MM.1S (cell line): ENCODE results near the gene ABCB9.

Source experiments
- DNase-seq: peaks from one replicate; pipeline ENCODE4 v3.0.0-alpha.2; 2015
- H2AFZ ChIP-seq: fragments of 300-600 bp; sonication (generic); 2 replicates; pipeline ENCODE4 v1.6.0; 2016; ENCODE audit warnings: antibody characterized with exemption, low read length
- H3F3A ChIP-seq: fragments of 300-600 bp; sonication (generic); 2 replicates; pipeline ENCODE4 v1.6.1; 2016; ENCODE audit warnings: mild to moderate bottlenecking, antibody characterized with exemption, low read length, moderate library complexity, mixed read lengths; ENCODE audit not compliant: insufficient read depth
- H3K27ac ChIP-seq: fragments of 300-600 bp; sonication (generic); 2 replicates; pipeline ENCODE4 v1.5.1; 2016; ENCODE audit warnings: mild to moderate bottlenecking, low read length
- H3K27me3 ChIP-seq: fragments of 300-600 bp; sonication (generic); replicated peaks from 2 replicates; pipeline ENCODE4 v1.6.0; 2016; ENCODE audit warnings: low read length; ENCODE audit not compliant: insufficient read depth
- H3K36me3 ChIP-seq: fragments of 300-600 bp; sonication (generic); replicated peaks from 2 replicates; pipeline ENCODE4 v1.6.1; 2016; ENCODE audit warnings: mild to moderate bottlenecking, low read length, mixed read lengths; ENCODE audit not compliant: insufficient read depth
- H3K4me1 ChIP-seq: fragments of 300-600 bp; sonication (generic); 2 replicates; pipeline ENCODE4 v1.6.1; 2016; ENCODE audit warnings: low read length, mixed read lengths
- H3K4me2 ChIP-seq: fragments of 300-600 bp; sonication (generic); 2 replicates; pipeline ENCODE4 v1.6.0; 2016; ENCODE audit warnings: low read depth, low read length
- H3K4me3 ChIP-seq: fragments of 300-600 bp; sonication (generic); 2 replicates; pipeline ENCODE4 v1.5.1; 2016; ENCODE audit warnings: low read length, mixed read lengths
- H3K79me2 ChIP-seq: fragments of 300-600 bp; sonication (generic); 2 replicates; pipeline ENCODE4 v1.6.1; 2016; ENCODE audit warnings: mixed run types, low read length, mixed read lengths
- H3K9ac ChIP-seq: fragments of 300-600 bp; sonication (generic); 2 replicates; pipeline ENCODE4 v1.6.1; 2016; ENCODE audit warnings: low read length, mixed read lengths
- H3K9me2 ChIP-seq: fragments of 300-600 bp; sonication (generic); replicated peaks from 2 replicates; pipeline ENCODE4 v1.6.1; 2016; ENCODE audit warnings: mild to moderate bottlenecking, low read length, mixed read lengths; ENCODE audit not compliant: insufficient read depth
- H3K9me3 ChIP-seq: fragments of 300-600 bp; sonication (generic); replicated peaks from 2 replicates; pipeline ENCODE4 v1.6.1; 2016; ENCODE audit warnings: mild to moderate bottlenecking, low read length, mixed read lengths; ENCODE audit not compliant: insufficient read depth
- H4K20me1 ChIP-seq: fragments of 300-600 bp; sonication (generic); 2 replicates; pipeline ENCODE4 v1.6.1; 2016; ENCODE audit warnings: mild to moderate bottlenecking, low read length, moderate library complexity, mixed read lengths; ENCODE audit not compliant: insufficient read depth
- EZH2 ChIP-seq: fragments of 300-600 bp; sonication (generic); optimal IDR thresholded peaks from 2 replicates; pipeline ENCODE3; 2017; ENCODE audit warnings: low read depth, mild to moderate bottlenecking, antibody characterized with exemption, low read length, mixed read lengths
- EZH2phosphoT487 ChIP-seq: fragments of 300-600 bp; sonication (generic); IDR thresholded peaks from 2 replicates; pipeline ENCODE4 v1.6.1; 2018; ENCODE audit warnings: antibody characterized with exemption, low read length
- TF ChIP-seq, protein P1 (sequence below): fragments of 300-600 bp; sonication (generic); IDR thresholded peaks from 2 replicates; pipeline ENCODE4 v1.5.1; 2016; ENCODE audit warnings: antibody characterized with exemption, low read length, mixed read lengths

The ABCB9 gene

DNA sequence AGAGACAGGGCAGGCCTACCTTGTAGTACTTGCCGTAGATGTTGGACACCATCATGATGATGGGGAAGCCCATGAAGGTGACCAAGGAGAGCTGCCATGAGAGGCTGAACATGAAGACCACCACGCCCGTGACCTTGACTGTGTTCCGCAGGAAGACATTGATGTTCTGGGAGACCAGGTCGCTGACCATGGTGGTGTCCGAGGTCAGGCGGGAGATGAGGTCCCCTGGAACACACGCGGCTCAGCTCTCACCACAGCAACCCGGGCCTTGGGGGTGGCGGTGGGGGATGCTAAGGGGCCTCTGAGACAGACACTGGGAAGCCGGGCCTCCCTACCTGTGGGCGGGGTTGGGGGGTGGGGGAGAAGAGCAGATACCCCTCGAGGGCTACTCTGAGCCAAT lies 17.7 kb downstream of the ABCB9 start:
- Histone ChIP-seq H3K4me1 (no peaks in the 10 kb centered on the region), H3K4me3 (no peak overlapping the region), H3K9me3 (no peaks in the 10 kb centered on the region), H3K27me3 (no peaks in the 10 kb centered on the region), H3K79me2 (0 out of 2 replicates have a peak, but pooled peaks cover 4% of the 10 kb centered on the region), H3K27ac (no peak overlapping the region), H3F3A (no peaks in the 10 kb centered on the region), H3K36me3 (no peaks in the 10 kb centered on the region), H3K9ac (no peak overlapping the region), H2AFZ (no peak overlapping the region), H4K20me1 (no peaks in the 10 kb centered on the region), H3K4me2 (no peak overlapping the region), H3K9me2 (no peaks in the 10 kb centered on the region)
- TF ChIP-seq EZH2, result no peak
- TF ChIP-seq, protein P1, sequence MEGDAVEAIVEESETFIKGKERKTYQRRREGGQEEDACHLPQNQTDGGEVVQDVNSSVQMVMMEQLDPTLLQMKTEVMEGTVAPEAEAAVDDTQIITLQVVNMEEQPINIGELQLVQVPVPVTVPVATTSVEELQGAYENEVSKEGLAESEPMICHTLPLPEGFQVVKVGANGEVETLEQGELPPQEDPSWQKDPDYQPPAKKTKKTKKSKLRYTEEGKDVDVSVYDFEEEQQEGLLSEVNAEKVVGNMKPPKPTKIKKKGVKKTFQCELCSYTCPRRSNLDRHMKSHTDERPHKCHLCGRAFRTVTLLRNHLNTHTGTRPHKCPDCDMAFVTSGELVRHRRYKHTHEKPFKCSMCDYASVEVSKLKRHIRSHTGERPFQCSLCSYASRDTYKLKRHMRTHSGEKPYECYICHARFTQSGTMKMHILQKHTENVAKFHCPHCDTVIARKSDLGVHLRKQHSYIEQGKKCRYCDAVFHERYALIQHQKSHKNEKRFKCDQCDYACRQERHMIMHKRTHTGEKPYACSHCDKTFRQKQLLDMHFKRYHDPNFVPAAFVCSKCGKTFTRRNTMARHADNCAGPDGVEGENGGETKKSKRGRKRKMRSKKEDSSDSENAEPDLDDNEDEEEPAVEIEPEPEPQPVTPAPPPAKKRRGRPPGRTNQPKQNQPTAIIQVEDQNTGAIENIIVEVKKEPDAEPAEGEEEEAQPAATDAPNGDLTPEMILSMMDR, result no peak
- no peak for TF ChIP-seq EZH2phosphoT487
- no peak for DNase-seq

DNA sequence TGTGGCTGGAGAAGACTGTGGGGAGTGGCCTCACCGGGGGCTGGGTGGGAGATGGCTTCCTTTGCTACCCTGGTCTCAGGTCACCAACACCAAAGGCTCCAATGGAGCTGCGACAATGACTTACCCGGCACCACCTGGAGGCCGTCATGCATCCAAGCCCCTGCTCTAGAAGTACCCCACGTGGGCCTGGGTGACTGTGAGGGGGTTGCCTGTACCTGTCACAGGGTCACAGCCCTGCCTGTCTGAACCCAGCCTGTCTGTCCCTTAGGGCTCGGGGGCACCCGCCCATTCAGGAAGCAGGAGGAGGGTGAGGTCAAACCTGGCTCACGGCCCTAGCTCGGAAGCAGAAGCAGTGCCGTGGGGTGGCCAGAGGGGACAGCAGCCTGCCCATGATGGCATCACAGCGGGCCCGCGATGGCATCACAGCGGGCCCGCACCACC lies 18.9 kb downstream of the ABCB9 start:
- Histone ChIP-seq H3K4me2 (no peak overlapping the region), H3K9me3 (no peaks in the 10 kb centered on the region), H3K9ac (no peak overlapping the region), H3K4me1 (no peaks in the 10 kb centered on the region), H3K36me3 (no peaks in the 10 kb centered on the region), H3K4me3 (no peak overlapping the region), H4K20me1 (no peaks in the 10 kb centered on the region), H2AFZ (no peak overlapping the region), H3K9me2 (no peaks in the 10 kb centered on the region), H3K27ac (no peak overlapping the region), H3F3A (no peaks in the 10 kb centered on the region), H3K27me3 (no peaks in the 10 kb centered on the region), H3K79me2 (0 out of 2 replicates have a peak, but pooled peaks cover 4% of the 10 kb centered on the region)
- no peak for DNase-seq
- no peak for TF ChIP-seq EZH2phosphoT487
- TF ChIP-seq, protein P1, result no peak
- TF ChIP-seq EZH2, result no peak

DNA sequence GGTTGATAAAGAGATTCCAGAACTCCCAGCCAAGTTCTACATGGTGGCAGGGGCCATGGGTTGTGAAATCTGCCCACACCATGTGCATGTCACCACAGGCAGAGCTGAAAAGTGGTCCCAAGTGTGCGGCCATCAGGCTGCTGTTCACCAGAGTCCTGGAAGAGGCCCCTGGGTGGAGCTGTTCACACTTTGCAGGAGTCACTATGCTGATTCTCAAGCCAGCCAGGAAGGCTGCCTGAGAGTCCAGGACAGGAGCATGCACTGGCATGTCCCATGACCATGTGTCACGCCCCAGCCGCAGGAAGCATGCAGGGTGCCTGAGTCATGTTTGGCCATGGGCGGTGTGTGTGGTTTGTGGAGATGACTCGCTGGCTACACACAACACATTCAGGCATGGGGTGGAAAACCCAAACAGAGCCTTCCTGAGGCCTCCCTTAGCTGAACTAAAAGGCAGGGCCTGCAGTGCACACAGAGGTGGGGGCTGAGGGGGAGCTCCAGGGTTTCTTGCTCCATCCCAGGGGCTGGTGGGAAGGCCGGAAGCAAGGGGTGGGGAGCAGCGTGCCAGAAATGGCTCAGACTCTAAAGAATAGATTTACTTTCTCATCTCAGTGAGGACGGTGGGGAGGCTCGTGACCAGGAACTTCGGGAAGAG lies 19.4 kb downstream of the ABCB9 start:
- Histone ChIP-seq H2AFZ (no peak overlapping the region), H3K4me3 (no peak overlapping the region), H3F3A (no peaks in the 10 kb centered on the region), H3K4me2 (no peak overlapping the region), H3K9me3 (no peaks in the 10 kb centered on the region), H3K27ac (no peak overlapping the region), H4K20me1 (no peaks in the 10 kb centered on the region), H3K9me2 (no peaks in the 10 kb centered on the region), H3K4me1 (no peaks in the 10 kb centered on the region), H3K27me3 (no peaks in the 10 kb centered on the region), H3K36me3 (no peaks in the 10 kb centered on the region), H3K9ac (no peak overlapping the region), H3K79me2 (no peaks in the 10 kb centered on the region)
- TF ChIP-seq, protein P1, result no peak
- TF ChIP-seq EZH2 (no peak), EZH2phosphoT487 (no peak)
- DNase-seq, result no peak
